ENCODE measurements around the gene ANKS4B.

- TF ChIP-seq CTCF (IDR thresholded peaks at IDR 0.05) (no peak), POLR2A (IDR thresholded peaks at IDR 0.05) (no peak)
Measured at GRCh38 chr16:21183995-21184394, 49.5 kb upstream of the ANKS4B start.

Measured in stomach (tissue), 4 donors.